ENCODE data around the gene NEK3.
A peak's percentile ranks its signal among the peaks of the same experiment; 100 is the strongest.

The NEK3 gene, protein sequence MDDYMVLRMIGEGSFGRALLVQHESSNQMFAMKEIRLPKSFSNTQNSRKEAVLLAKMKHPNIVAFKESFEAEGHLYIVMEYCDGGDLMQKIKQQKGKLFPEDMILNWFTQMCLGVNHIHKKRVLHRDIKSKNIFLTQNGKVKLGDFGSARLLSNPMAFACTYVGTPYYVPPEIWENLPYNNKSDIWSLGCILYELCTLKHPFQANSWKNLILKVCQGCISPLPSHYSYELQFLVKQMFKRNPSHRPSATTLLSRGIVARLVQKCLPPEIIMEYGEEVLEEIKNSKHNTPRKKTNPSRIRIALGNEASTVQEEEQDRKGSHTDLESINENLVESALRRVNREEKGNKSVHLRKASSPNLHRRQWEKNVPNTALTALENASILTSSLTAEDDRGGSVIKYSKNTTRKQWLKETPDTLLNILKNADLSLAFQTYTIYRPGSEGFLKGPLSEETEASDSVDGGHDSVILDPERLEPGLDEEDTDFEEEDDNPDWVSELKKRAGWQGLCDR

DNA sequence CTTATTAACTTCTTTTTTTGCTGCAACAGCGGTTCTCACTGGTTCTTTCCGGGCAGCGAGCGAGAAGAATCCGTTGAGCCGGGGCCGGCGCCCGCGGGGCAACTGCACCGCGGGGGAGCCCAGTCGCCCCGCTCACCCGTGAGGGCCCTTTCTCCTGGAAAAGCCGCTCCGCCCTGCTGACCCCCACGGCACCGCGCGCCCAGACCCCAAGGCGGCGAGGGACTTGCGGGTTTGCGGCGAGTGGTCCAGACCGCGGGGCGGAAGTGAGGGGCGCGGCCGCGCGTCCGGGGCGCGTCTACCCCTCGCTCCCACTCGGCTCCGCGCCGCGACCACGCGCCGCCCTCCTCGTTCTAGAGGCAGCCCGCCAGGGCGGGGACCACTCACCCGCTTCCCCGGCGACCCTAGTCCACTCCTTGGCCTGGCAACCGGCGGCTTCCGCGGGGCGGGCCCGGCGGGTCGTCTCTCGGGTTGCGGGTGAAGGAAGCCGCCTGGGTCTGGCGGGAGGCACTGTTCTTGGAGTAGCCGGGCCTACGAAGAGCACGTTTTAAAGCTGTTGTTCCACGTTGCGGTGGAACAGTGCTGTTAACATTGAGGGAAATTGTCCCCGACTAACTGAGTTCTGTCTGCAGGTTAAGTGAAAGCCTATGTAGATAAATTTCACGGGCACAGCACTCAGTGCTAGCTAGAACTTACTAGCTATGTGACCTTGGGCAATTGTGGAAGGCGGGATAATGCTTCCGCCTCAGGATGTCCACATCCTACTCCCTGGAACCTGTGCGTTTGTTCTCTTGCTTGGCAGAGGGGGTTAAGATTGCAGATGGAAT is at the start of gene NEK3:
Gene NEK3, minus strand, starts transcription at position 439 of the 824 bp plus-strand sequence. CDS start 3,406 bp downstream, outside the sequence.
- TF ChIP-seq GATA2 (IDR thresholded peaks at IDR 0.05; ENCODE audit: low read depth, low read length): no peak
- TF ChIP-seq GATA3 (IDR thresholded peaks at IDR 0.05; ENCODE audit: low read depth, low read length): no peak

DNA sequence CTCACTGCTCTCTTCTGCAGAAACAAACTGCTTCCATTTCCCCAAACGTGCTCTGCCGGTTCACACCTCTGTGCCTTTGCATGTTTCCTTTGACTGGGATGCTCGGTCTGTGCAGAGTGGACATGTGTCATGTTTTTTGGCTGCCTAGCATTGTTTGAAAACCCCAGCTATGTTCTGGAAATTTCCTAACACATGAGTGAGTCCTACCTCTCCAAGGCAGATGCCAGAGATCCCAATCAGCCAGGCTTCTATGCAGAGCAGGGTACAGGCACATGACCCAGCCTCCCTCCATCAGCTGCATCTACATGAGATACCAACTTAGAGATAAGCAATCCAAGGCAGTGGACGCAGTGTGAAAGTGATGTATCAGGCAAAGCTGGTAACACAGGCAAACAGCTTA is 45.1 kb upstream of the NEK3 start:
- TF ChIP-seq GATA2 (IDR thresholded peaks at IDR 0.05; ENCODE audit: low read depth, low read length): peak; percentile 67

- TF ChIP-seq GATA3 (IDR thresholded peaks at IDR 0.05; ENCODE audit: low read depth, low read length) (no peak), GATA2 (IDR thresholded peaks at IDR 0.05; ENCODE audit: low read depth, low read length) (no peak)
These were observed 36.0 kb upstream of the NEK3 start for GRCh38 chr13:52195401-52195837.

- TF ChIP-seq GATA3 (IDR thresholded peaks at IDR 0.05; ENCODE audit: low read depth, low read length): no peak
- no peak for TF ChIP-seq GATA2 (IDR thresholded peaks at IDR 0.05; ENCODE audit: low read depth, low read length)
These were observed 34.9 kb upstream of the NEK3 start for GRCh38 chr13:52194184-52194868.

- TF ChIP-seq GATA2 (IDR thresholded peaks at IDR 0.05; ENCODE audit: low read depth, low read length) (no peak), GATA3 (IDR thresholded peaks at IDR 0.05; ENCODE audit: low read depth, low read length) (no peak)
These were observed 27.6 kb upstream of the NEK3 start for GRCh38 chr13:52187029-52187423.

GRCh38 chr13:52179925-52180324 is 20.5 kb upstream of the NEK3 start:
- TF ChIP-seq GATA3 (IDR thresholded peaks at IDR 0.05; ENCODE audit: low read depth, low read length): no peak
- TF ChIP-seq GATA2 (IDR thresholded peaks at IDR 0.05; ENCODE audit: low read depth, low read length): no peak

DNA sequence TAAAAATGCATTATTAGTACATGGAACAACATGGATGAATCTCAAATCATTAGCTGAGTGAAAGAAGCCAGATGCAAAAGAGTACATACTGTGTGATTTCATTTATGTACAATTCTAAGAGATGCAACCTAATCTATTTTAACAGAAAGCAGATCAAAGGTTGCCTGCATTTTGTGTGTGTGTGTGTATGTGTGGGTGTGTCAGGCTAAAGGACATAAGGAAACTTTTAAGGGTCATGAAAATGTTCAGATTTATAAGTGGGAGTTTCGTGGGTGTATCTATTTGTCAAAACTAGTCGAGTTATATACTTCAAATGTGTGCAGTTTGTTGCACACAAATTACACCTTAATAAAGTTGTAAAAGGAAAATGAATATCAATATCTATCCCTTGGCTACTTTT is 17.9 kb upstream of the NEK3 start:
- TF ChIP-seq GATA2 (IDR thresholded peaks at IDR 0.05; ENCODE audit: low read depth, low read length) (no peak), GATA3 (IDR thresholded peaks at IDR 0.05; ENCODE audit: low read depth, low read length) (no peak)

DNA sequence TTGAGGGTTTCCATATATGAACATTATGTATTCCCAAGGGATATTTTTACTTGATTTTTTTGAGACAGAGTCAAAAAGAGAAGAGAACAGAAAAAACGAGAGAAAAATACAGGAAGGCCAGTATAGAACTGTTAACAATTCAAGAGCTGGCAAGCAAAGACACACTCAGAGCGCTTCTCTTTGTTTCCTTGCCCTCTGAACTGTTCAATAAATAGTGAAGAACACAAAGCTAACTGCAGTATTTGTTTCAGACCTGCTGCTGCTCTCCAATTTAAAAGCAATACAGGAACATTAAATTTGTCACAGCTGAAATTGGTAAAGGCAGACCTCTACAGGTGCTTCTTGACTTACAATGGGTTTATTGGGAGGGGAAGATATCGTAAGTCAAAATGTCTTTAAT is 14.0 kb upstream of the NEK3 start:
- no peak for TF ChIP-seq GATA3 (IDR thresholded peaks at IDR 0.05; ENCODE audit: low read depth, low read length)
- TF ChIP-seq GATA2 (IDR thresholded peaks at IDR 0.05; ENCODE audit: low read depth, low read length): no peak

GRCh38 chr13:52169839-52170238 is 10.4 kb upstream of the NEK3 start:
- no peak for TF ChIP-seq GATA2 (IDR thresholded peaks at IDR 0.05; ENCODE audit: low read depth, low read length)
- TF ChIP-seq GATA3 (IDR thresholded peaks at IDR 0.05; ENCODE audit: low read depth, low read length): no peak

DNA sequence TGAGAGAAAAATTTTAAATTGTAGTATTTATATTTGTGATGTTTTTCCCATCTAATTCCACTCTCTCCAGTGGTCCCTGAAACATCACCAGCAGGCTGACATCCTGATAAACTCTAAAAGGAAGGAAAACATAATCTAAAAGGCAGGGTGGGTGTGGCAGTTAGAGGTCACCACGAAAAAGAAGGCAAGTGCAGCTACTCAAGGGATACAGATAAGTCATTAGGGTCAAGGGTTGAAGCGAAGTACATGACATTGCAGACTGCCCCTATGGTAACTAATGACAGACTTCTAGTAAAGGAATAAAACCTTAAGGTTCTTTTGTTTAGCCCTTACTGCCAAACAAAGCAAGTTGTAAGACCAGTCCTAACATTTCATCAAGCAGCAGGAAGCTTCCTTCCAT is 6.0 kb upstream of the NEK3 start:
- no peak for TF ChIP-seq GATA2 (IDR thresholded peaks at IDR 0.05; ENCODE audit: low read depth, low read length)
- TF ChIP-seq GATA3 (IDR thresholded peaks at IDR 0.05; ENCODE audit: low read depth, low read length): no peak

GRCh38 chr13:52164989-52165388 is 5.6 kb upstream of the NEK3 start:
- no peak for TF ChIP-seq GATA2 (IDR thresholded peaks at IDR 0.05; ENCODE audit: low read depth, low read length)
- TF ChIP-seq GATA3 (IDR thresholded peaks at IDR 0.05; ENCODE audit: low read depth, low read length): no peak

- TF ChIP-seq GATA3 (IDR thresholded peaks at IDR 0.05; ENCODE audit: low read depth, low read length): no peak
- no peak for TF ChIP-seq GATA2 (IDR thresholded peaks at IDR 0.05; ENCODE audit: low read depth, low read length)
These were observed 3.1 kb upstream of the NEK3 start for GRCh38 chr13:52162279-52163101.

DNA sequence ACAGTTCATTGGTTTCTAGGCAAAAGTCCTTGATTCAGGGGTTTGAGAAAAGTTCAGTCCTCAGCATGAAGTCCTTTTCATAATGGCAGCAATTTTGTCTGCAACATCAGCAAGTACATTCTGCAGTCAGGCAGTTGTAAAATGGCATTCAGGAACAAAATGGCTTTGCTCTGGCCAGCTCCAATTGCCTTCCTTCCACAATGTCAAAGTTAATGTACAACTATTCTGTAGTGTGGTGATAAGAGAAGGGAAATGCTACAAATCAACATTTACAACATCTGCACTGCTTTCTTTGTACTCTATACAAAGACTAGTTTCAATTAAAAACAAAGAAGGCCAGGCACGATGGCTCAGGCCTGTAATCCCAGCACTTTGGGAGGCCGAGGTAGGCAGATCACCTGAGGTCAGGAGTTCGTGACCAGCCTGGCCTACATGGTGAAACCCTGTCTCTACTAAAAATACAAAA is 1.8 kb upstream of the NEK3 start:
- TF ChIP-seq GATA3 (IDR thresholded peaks at IDR 0.05; ENCODE audit: low read depth, low read length) (no peak), GATA2 (IDR thresholded peaks at IDR 0.05; ENCODE audit: low read depth, low read length) (no peak)

Measured in SH-SY5Y (cell line).